GM12875 (cell line): ENCODE measurements around the gene GRWD1.

Experiments used
- H3K4me3 ChIP-seq: one replicate; pipeline ENCODE4 v1.5.1; 2011; ENCODE audit warnings: low read depth, low read length, control low read depth
- CTCF ChIP-seq: IDR thresholded peaks from 2 replicates; pipeline ENCODE4 v1.5.1; 2011; ENCODE audit warnings: low read depth, mild to moderate bottlenecking, control low read depth, inconsistent platforms, low read length, moderate library complexity, borderline replicate concordance; ENCODE audit not compliant: insufficient read depth

The GRWD1 gene

DNA sequence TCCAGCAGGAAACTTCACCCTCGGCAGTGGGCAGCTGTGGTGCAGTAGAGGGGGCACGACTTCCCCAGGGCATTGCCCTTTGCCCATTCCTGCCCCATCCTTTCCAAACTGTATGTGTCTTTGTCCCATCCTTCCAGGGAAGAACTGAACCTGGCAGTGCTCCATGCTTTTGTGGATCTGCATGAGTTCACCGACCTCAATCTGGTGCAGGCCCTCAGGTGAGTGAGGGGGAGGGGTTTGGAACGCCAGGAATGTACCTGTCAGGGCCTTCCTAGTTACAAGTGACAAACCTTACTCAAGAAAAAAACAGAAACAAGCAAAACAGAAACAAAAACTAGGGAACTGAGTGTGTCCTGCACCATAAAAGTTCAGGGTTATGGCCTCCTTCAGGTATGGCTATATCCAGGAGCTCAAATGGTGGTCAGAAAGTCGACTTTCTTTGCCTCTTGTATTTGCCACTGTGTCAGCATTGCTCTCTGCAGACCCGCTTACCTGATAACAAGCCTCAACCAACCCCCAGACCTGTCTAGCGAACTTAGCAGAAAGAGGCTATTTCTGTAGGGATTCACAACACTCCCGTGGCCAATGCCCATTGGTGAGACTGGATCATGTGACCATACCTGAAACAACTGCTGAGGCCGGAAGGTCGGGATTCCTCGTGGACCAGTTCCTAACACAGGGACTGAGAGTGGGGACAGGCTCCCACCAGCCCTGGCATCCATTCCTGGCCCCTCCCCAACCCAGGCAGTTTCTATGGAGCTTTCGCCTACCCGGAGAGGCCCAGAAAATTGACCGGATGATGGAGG is 27.6 kb downstream of the GRWD1 start:
- no peak overlapping the region for H3K4me3 ChIP-seq
- no peak for TF ChIP-seq CTCF

DNA sequence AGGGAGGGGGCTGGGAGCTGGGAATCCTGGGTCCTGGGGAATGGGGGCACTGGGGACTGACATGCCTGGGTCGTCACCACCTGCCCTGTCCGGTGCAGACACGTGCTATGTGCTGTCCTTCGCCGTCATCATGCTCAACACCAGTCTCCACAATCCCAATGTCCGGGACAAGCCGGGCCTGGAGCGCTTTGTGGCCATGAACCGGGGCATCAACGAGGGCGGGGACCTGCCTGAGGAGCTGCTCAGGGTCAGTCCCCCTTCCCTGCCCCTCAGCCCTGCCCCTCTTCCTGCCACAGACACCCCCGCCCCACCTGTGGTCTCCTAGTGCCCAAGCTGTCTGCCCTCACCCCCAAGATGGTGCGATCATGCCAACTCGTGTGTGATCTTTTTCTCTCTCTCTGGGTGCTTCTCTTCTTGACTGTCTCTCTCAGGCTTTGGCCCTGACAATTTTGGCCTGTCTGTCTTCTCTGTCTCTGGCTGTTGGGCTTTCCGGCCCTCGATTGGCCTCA is 28.4 kb downstream of the GRWD1 start:
- no peak overlapping the region for H3K4me3 ChIP-seq
- TF ChIP-seq CTCF = no peak

DNA sequence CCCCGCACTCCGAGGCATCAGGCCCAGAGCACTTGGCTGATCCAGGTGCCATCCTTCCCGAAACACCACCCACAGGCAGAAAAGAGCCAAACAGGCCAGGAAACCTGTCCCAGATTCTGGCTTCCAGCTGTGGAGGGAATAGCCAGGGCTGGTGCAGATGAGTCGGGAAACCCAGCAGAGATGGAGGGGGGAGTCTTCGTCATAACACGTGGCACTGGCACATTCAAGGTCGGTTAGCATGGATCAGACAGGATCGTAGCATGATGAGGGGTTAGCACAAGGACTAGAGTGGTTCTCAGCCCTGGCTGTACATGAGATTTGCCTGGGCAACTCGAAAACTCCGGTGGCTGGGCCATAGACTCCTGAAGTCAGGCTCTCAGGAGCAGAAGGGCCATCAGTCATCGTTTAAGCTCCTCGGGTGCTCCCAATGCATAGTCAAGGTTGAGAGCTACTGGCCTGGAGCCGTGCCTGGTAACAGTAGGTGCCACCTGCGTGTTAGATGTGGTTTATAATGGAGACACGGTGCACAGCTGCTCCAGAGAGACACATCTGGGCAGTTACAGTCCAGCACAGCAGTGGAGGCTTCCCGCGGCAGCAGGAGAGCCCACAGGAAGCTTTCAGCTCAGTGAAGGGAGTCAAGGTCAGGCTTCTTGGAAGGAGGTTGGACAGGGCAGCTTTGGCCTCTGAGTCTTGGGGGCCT is 29.7 kb downstream of the GRWD1 start:
- no peak overlapping the region for H3K4me3 ChIP-seq
- no peak for TF ChIP-seq CTCF

DNA sequence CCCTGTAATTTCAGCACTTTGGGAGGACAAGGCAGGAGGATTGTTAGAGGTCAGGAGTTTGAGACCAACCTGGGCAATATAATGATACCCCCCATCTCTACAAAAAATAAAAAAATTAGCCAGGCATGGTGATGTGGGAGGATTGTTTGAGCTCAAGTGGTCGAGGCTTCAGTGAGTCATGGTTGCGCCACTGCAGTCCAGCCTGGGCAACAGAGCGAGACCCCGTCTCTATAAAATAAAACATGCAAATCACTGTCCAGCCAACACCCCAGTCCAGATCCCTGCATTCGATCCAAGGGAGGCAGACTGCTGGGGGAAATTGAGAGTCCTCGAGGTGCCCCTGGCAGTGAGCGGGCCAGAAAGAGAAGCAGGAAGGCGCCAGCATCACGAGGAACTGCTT is 30.4 kb downstream of the GRWD1 start:
- no peak overlapping the region for H3K4me3 ChIP-seq
- TF ChIP-seq CTCF = no peak

GRCh38 chr19:48477067-48477685 is 31.4 kb downstream of the GRWD1 start:
- no peak overlapping the region for H3K4me3 ChIP-seq
- TF ChIP-seq CTCF = no peak

GRCh38 chr19:48477698-48478338 is 32.0 kb downstream of the GRWD1 start:
- H3K4me3 ChIP-seq = no peak overlapping the region
- TF ChIP-seq CTCF = no peak
